Liver (tissue), 9 donors: ENCODE results near the gene CREBL2. TPM values are rescaled to one million over a fixed set of nuclear protein-coding genes. Genes with fewer than 3 reads are reported as not detected.

ENCODE experiments used
- DNase-seq: peaks from one replicate; pipeline ENCODE4 v3.0.0-alpha.2; 2017; ENCODE audit warnings: low spot score
- H3K27ac ChIP-seq, 2 donors: one replicate each; pipeline ENCODE4 v1.7.0; 2013; ENCODE audit warnings: inconsistent platforms in 2 of 2, low read length in 2 of 2, control low read depth in 1 of 2, low read depth in 1 of 2, mild to moderate bottlenecking in 1 of 2
- H3K27me3 ChIP-seq, 4 donors: one replicate each; pipeline versions ENCODE4 v1.6.1 to v1.7.0; 2013; ENCODE audit warnings: low read length in 3 of 4, inconsistent platforms in 1 of 4, mild to moderate bottlenecking in 1 of 4, moderate library complexity in 1 of 4; ENCODE audit not compliant: control insufficient read depth in 4 of 4, insufficient read depth in 4 of 4
- H3K36me3 ChIP-seq, 4 donors: one replicate each; pipeline versions ENCODE4 v1.6.1 to v1.7.0; 2013; ENCODE audit warnings: low read length in 3 of 4, mild to moderate bottlenecking in 3 of 4, low read depth in 1 of 4, moderate library complexity in 1 of 4; ENCODE audit not compliant: control insufficient read depth in 4 of 4, insufficient read depth in 3 of 4
- H3K4me1 ChIP-seq, 4 donors: one replicate each; pipeline versions ENCODE4 v1.6.1 to v1.7.0; 2013; ENCODE audit warnings: low read length in 3 of 4, mild to moderate bottlenecking in 3 of 4, moderate library complexity in 1 of 4; ENCODE audit not compliant: control insufficient read depth in 4 of 4, insufficient read depth in 4 of 4
- H3K4me3 ChIP-seq, 3 donors: one replicate each; pipeline versions ENCODE4 v1.6.1 to v1.7.0; 2013; ENCODE audit warnings: low read length in 3 of 3, control low read depth in 1 of 3, low read depth in 1 of 3, mild to moderate bottlenecking in 1 of 3
- H3K9ac ChIP-seq, 2 donors: one replicate each; pipeline ENCODE4 v1.7.0; 2013; ENCODE audit warnings: low read length in 2 of 2, mild to moderate bottlenecking in 2 of 2, moderate library complexity in 2 of 2, control low read depth in 1 of 2, low read depth in 1 of 2
- H3K9me3 ChIP-seq, 4 donors: one replicate each; pipeline versions ENCODE4 v1.6.1 to v1.7.0; 2013; ENCODE audit warnings: low read length in 3 of 4; ENCODE audit not compliant: control insufficient read depth in 4 of 4
- EGR1 ChIP-seq, 2 donors: IDR thresholded peaks; 2 replicates each; pipeline ENCODE4 v1.6.1; 2016 to 2018; ENCODE audit warnings: antibody characterized with exemption in 2 of 2, low read depth in 2 of 2
- FOXA1 ChIP-seq: IDR thresholded peaks from 2 replicates; pipeline ENCODE4 v1.6.1; 2016; ENCODE audit warnings: antibody characterized with exemption
- FOXA2 ChIP-seq: IDR thresholded peaks from 2 replicates; pipeline ENCODE4 v1.6.1; 2016; ENCODE audit warnings: antibody characterized with exemption
- GABPA ChIP-seq, 2 donors: IDR thresholded peaks in 1 of 2; conservative IDR thresholded peaks in 1 of 2; 2 replicates each; pipeline ENCODE4 v1.6.1; 2016; ENCODE audit warnings: antibody characterized with exemption in 2 of 2, mild to moderate bottlenecking in 1 of 2, moderate library complexity in 1 of 2
- HNF4A ChIP-seq, 2 donors: conservative IDR thresholded peaks; 2 replicates each; pipeline ENCODE4 v1.6.1; 2016; ENCODE audit warnings: antibody characterized with exemption in 2 of 2, mild to moderate bottlenecking in 2 of 2
- HNF4G ChIP-seq: IDR thresholded peaks from 2 replicates; pipeline ENCODE4 v1.6.1; 2016; ENCODE audit warnings: antibody characterized with exemption
- JUND ChIP-seq, 2 donors: IDR thresholded peaks; 2 replicates each; pipeline ENCODE4 v1.6.1; 2016; ENCODE audit warnings: antibody characterized with exemption in 2 of 2
- NR2F2 ChIP-seq: IDR thresholded peaks from 2 replicates; pipeline ENCODE4 v1.6.1; 2016; ENCODE audit warnings: antibody characterized with exemption
- RAD21 ChIP-seq, 2 donors: IDR thresholded peaks; 2 replicates each; pipeline ENCODE4 v1.6.1; 2016; ENCODE audit warnings: antibody characterized with exemption in 2 of 2, mild to moderate bottlenecking in 2 of 2
- RXRA ChIP-seq, 2 donors: IDR thresholded peaks; 2 replicates each; pipeline ENCODE4 v1.6.1; 2017 to 2018; ENCODE audit warnings: antibody characterized with exemption in 2 of 2, mild to moderate bottlenecking in 1 of 2
- SP1 ChIP-seq: IDR thresholded peaks from 2 replicates; pipeline ENCODE4 v1.6.1; 2018; ENCODE audit warnings: antibody characterized with exemption, mild to moderate bottlenecking
- TAF1 ChIP-seq: conservative IDR thresholded peaks from 2 replicates; pipeline ENCODE4 v1.6.1; 2016; ENCODE audit warnings: antibody characterized with exemption, mild to moderate bottlenecking
- YY1 ChIP-seq: IDR thresholded peaks from 2 replicates; pipeline ENCODE4 v1.6.1; 2016; ENCODE audit warnings: antibody characterized with exemption, mild to moderate bottlenecking
- WGBS: extraction: QIAGEN DNeasy Blood & Tissue Kit; methylation state at CpG from one replicate; pipeline ENCODE4 v1.1.7; 2013; 5-methylcytosine and 5-hydroxymethylcytosine counted together
- polyA plus RNA-seq, 2 donors: library from polyadenylated mRNA; stranded (reverse) in 1 of 2; unstranded in 1 of 2; fragments of 200-250 nt in 1 of 2; fragments of >200 nt in 1 of 2; fragmentation: Nextera tagmentation in 1 of 2; extraction: Ambion mirVana in 1 of 2; gene quantifications; one replicate each; pipeline versions ENCODE4 v1.2.1 to v1.2.3, GENCODE V29; 2013 to 2015
- total RNA-seq, 2 donors: library from RNA; depleted of rRNA; stranded (reverse); fragments of >200 nt; gene quantifications; one replicate each; pipeline ENCODE4 v1.2.3, GENCODE V29; 2014
- TF ChIP-seq, protein P1 (sequence below): fragments of 150-350 bp; IDR thresholded peaks from 2 replicates; pipeline ENCODE4 v1.5.1; 2017; ENCODE audit warnings: improper control_type of control experiment, low read depth, low read length; ENCODE audit not compliant: missing input control
- TF ChIP-seq, protein P2 (sequence below): IDR thresholded peaks from 2 replicates; pipeline ENCODE4 v1.6.1; 2016; ENCODE audit warnings: antibody characterized with exemption
- TF ChIP-seq, protein P3 (sequence below): IDR thresholded peaks from 2 replicates; pipeline ENCODE4 v1.6.1; 2016; ENCODE audit warnings: antibody characterized with exemption
- TF ChIP-seq, protein P4 (sequence below): IDR thresholded peaks from 2 replicates; pipeline ENCODE4 v1.6.1; 2016; ENCODE audit warnings: antibody characterized with exemption
- TF ChIP-seq, protein P5 (sequence below): IDR thresholded peaks from 2 replicates; pipeline ENCODE4 v1.6.1; 2016; ENCODE audit warnings: antibody characterized with exemption, mild to moderate bottlenecking
- donor health status: healthy.
- donor health status: healthy.
- donor health status: healthy.
- donor health status: healthy.
- donor health status: healthy.

Gene CREBL2
- total and polyA plus RNA-seq, 4 donors, result 14.6 to 27.4 (median 19.0) TPM

DNA sequence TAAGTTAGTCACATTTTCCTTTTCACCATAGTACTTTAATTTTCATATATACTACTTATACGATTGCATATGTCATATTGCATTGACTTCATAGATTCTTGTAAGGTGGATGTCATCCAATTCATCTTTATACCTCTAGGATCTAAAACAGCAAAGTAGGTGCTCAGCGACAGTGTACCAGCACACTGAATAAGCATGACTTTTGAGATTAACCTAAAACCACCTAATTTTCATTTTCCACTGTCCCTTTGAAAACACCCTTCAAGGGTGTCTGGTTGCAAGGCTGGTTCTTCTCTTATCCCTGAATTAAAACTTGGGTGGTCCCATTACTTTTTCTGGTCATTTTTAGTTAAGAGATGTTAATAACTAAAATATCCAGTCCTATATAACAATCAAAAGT, 79.9 kb downstream of the CREBL2 start:
- 97% methylated on average over 2 of the region's 2 CpGs for WGBS
- Histone ChIP-seq H3K27me3 (no peaks in the 10 kb centered on the region), H3K36me3 (no peaks in the 10 kb centered on the region), H3K9me3 (no peaks in the 10 kb centered on the region), H3K4me1 (peaks cover 0 to 5% (median 3%) of the 10 kb centered on the region in 4 donors), H3K4me3 (no peak overlapping the region), H3K9ac (no peak overlapping the region), H3K27ac (no peak overlapping the region)
- no peak for DNase-seq
- no peak for TF ChIP-seq NR2F2
- TF ChIP-seq, protein P1, sequence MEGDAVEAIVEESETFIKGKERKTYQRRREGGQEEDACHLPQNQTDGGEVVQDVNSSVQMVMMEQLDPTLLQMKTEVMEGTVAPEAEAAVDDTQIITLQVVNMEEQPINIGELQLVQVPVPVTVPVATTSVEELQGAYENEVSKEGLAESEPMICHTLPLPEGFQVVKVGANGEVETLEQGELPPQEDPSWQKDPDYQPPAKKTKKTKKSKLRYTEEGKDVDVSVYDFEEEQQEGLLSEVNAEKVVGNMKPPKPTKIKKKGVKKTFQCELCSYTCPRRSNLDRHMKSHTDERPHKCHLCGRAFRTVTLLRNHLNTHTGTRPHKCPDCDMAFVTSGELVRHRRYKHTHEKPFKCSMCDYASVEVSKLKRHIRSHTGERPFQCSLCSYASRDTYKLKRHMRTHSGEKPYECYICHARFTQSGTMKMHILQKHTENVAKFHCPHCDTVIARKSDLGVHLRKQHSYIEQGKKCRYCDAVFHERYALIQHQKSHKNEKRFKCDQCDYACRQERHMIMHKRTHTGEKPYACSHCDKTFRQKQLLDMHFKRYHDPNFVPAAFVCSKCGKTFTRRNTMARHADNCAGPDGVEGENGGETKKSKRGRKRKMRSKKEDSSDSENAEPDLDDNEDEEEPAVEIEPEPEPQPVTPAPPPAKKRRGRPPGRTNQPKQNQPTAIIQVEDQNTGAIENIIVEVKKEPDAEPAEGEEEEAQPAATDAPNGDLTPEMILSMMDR, result no peak
- no peak for TF ChIP-seq FOXA2

DNA sequence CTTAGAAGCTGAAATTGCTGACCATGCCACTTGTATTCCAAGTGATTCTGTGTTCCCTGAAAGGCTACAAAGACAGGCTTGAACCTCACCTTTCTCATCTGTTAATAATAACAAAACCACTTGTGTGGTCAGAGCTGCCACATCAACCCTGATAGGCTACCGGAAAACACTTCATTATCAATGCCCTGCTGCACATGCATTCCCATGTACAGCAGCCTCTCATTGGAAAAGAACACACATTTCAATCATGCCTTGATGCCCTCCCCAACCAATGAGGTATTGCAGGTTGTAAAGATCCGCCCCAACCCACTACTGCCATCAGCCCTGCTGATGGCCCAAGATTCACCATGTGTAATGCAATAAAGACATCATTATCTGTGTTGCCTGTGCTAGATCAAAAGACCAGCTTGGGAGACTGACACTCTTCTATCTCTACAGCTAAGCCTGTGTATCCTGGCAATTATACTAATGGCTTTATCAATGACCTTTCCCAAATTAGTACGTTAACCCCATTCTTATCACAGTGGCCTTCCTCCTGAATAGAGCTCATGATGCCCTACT, 81.5 kb downstream of the CREBL2 start:
- H3K9ac ChIP-seq, result no peak overlapping the region
- TF ChIP-seq GABPA (IDR thresholded peaks at IDR 0.05 in 1 of 2, conservative IDR thresholded peaks at IDR 0.05 in 1 of 2) (no peak), FOXA1 (no peak), JUND (IDR thresholded peaks at IDR 0.05) (no peak), YY1 (no peak), TAF1 (no peak), SP1 (no peak), FOXA2 (no peak), RXRA (IDR thresholded peaks at IDR 0.05) (no peak), RAD21 (IDR thresholded peaks at IDR 0.05) (no peak), NR2F2 (no peak), HNF4G (no peak), HNF4A (conservative IDR thresholded peaks at IDR 0.05) (no peak), EGR1 (IDR thresholded peaks at IDR 0.05; ENCODE audit: low read depth in 2 of 2) (no peak)
- TF ChIP-seq, protein P1, result no peak
- TF ChIP-seq, protein P2, sequence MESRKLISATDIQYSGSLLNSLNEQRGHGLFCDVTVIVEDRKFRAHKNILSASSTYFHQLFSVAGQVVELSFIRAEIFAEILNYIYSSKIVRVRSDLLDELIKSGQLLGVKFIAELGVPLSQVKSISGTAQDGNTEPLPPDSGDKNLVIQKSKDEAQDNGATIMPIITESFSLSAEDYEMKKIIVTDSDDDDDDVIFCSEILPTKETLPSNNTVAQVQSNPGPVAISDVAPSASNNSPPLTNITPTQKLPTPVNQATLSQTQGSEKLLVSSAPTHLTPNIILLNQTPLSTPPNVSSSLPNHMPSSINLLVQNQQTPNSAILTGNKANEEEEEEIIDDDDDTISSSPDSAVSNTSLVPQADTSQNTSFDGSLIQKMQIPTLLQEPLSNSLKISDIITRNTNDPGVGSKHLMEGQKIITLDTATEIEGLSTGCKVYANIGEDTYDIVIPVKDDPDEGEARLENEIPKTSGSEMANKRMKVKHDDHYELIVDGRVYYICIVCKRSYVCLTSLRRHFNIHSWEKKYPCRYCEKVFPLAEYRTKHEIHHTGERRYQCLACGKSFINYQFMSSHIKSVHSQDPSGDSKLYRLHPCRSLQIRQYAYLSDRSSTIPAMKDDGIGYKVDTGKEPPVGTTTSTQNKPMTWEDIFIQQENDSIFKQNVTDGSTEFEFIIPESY, result no peak
- TF ChIP-seq, protein P3, sequence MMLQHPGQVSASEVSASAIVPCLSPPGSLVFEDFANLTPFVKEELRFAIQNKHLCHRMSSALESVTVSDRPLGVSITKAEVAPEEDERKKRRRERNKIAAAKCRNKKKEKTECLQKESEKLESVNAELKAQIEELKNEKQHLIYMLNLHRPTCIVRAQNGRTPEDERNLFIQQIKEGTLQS, result no peak
- TF ChIP-seq, protein P4, sequence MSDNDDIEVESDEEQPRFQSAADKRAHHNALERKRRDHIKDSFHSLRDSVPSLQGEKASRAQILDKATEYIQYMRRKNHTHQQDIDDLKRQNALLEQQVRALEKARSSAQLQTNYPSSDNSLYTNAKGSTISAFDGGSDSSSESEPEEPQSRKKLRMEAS, result no peak
- TF ChIP-seq, protein P5, sequence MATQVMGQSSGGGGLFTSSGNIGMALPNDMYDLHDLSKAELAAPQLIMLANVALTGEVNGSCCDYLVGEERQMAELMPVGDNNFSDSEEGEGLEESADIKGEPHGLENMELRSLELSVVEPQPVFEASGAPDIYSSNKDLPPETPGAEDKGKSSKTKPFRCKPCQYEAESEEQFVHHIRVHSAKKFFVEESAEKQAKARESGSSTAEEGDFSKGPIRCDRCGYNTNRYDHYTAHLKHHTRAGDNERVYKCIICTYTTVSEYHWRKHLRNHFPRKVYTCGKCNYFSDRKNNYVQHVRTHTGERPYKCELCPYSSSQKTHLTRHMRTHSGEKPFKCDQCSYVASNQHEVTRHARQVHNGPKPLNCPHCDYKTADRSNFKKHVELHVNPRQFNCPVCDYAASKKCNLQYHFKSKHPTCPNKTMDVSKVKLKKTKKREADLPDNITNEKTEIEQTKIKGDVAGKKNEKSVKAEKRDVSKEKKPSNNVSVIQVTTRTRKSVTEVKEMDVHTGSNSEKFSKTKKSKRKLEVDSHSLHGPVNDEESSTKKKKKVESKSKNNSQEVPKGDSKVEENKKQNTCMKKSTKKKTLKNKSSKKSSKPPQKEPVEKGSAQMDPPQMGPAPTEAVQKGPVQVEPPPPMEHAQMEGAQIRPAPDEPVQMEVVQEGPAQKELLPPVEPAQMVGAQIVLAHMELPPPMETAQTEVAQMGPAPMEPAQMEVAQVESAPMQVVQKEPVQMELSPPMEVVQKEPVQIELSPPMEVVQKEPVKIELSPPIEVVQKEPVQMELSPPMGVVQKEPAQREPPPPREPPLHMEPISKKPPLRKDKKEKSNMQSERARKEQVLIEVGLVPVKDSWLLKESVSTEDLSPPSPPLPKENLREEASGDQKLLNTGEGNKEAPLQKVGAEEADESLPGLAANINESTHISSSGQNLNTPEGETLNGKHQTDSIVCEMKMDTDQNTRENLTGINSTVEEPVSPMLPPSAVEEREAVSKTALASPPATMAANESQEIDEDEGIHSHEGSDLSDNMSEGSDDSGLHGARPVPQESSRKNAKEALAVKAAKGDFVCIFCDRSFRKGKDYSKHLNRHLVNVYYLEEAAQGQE, result no peak
- no peaks in the 10 kb centered on the region for H3K27me3 ChIP-seq
- no peak overlapping the region for H3K27ac ChIP-seq
- no peaks in the 10 kb centered on the region for H3K36me3 ChIP-seq
- 69% methylated on average over 3 of the region's 3 CpGs for WGBS
- peaks cover 0 to 5% (median 4%) of the 10 kb centered on the region in 4 donors for H3K4me1 ChIP-seq
- H3K4me3 ChIP-seq, result no peak overlapping the region
- no peak for DNase-seq
- H3K9me3 ChIP-seq, result no peaks in the 10 kb centered on the region
